NOMO-1 treated with DMSO at 0.1 percent for 48 hours (cell line): ENCODE results near the gene FBN1.
A peak's percentile ranks its signal among the peaks of the same experiment; 100 is the strongest.

Experiments used
- DNase-seq: peaks from one replicate; lab custom pipeline; 2025; ENCODE audit not compliant: unreplicated experiment; lab: John Stamatoyannopoulos, UW

FBN1 gene

GRCh38 chr15:48475600-48476395 is 169.7 kb downstream of the FBN1 start:
- DNase-seq = no peak

- no peak for DNase-seq
Observed at GRCh38 chr15:48473667-48474066, 171.8 kb downstream of the FBN1 start.

- DNase-seq = peak; percentile 34
Observed at GRCh38 chr15:48472756-48473155, 172.8 kb downstream of the FBN1 start.

GRCh38 chr15:48471073-48471472 is 174.4 kb downstream of the FBN1 start:
- DNase-seq = no peak

GRCh38 chr15:48470096-48470495 is 175.4 kb downstream of the FBN1 start:
- DNase-seq = no peak

- no peak for DNase-seq
Observed at GRCh38 chr15:48469681-48470080, 175.8 kb downstream of the FBN1 start.

- DNase-seq = no peak
Observed at GRCh38 chr15:48469271-48469670, 176.2 kb downstream of the FBN1 start.

GRCh38 chr15:48467801-48468200 is 177.7 kb downstream of the FBN1 start:
- DNase-seq = no peak

GRCh38 chr15:48466820-48467219 is 178.7 kb downstream of the FBN1 start:
- no peak for DNase-seq

GRCh38 chr15:48466079-48466478 is 179.4 kb downstream of the FBN1 start:
- DNase-seq = no peak

GRCh38 chr15:48465410-48465809 is 180.1 kb downstream of the FBN1 start:
- no peak for DNase-seq

GRCh38 chr15:48463366-48463880 is 182.1 kb downstream of the FBN1 start:
- no peak for DNase-seq

GRCh38 chr15:48462688-48463087 is 182.8 kb downstream of the FBN1 start:
- no peak for DNase-seq

GRCh38 chr15:48459571-48460442 is 185.7 kb downstream of the FBN1 start:
- DNase-seq = peak; percentile 27

- DNase-seq = no peak
Observed at GRCh38 chr15:48458876-48459275, 186.6 kb downstream of the FBN1 start.

GRCh38 chr15:48456134-48456533 is 189.4 kb downstream of the FBN1 start:
- no peak for DNase-seq

- DNase-seq = no peak
Observed at GRCh38 chr15:48451736-48452135, 193.8 kb downstream of the FBN1 start.

GRCh38 chr15:48451241-48451640 is 194.3 kb downstream of the FBN1 start:
- no peak for DNase-seq

- DNase-seq = no peak
Observed at GRCh38 chr15:48449734-48450133, 195.8 kb downstream of the FBN1 start.

- DNase-seq = no peak
Observed at GRCh38 chr15:48447657-48448056, 197.9 kb downstream of the FBN1 start.

- no peak for DNase-seq
Observed at GRCh38 chr15:48447058-48447457, 198.5 kb downstream of the FBN1 start.

GRCh38 chr15:48442011-48442410 is 203.5 kb downstream of the FBN1 start:
- no peak for DNase-seq
